ENCODE data around the gene C10orf71. TPM values are rescaled to one million over a fixed set of nuclear protein-coding genes. Genes with fewer than 3 reads are reported as not detected.

The C10orf71 gene
- total RNA-seq, 1 donor from 2014 or later: not detected

DNA sequence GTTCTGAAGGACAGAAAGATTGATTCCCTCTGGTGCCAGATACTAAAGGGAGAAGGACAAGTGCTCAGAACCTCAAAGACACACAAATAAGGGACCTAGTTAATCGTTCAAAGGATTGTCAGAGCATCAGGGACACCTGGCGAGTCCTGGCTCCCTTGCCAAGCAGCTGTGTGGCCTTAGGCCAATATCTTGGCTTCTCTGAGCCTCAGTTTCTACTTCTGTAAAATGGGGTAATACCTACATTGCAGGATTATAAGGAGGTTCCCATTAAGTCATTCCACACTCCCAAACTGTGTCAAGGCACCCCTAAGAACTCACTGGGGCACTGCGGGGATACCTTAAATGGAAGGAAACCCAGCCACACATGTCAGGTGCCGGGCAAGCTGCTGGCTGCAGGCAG is 67.5 kb downstream of the C10orf71 start:
- Histone ChIP-seq H3K4me3 (ENCODE audit: insufficient read depth, low read depth, low read length) (no peak overlapping the region), H3K4me1 (ENCODE audit: insufficient read depth, low read length) (peaks cover 8% of the 10 kb centered on the region), H3K79me2 (ENCODE audit: insufficient read depth, low read length) (no peaks in the 10 kb centered on the region), H3K4me2 (ENCODE audit: low read length) (no peak overlapping the region), H4K20me1 (ENCODE audit: insufficient read depth, low read length) (no peaks in the 10 kb centered on the region), H2AFZ (ENCODE audit: low read depth, low read length) (no peak overlapping the region), H3K27ac (ENCODE audit: low read depth, low read length) (no peak overlapping the region), H3K9ac (ENCODE audit: low read length) (no peak overlapping the region), H3K9me3 (ENCODE audit: insufficient read depth, low read depth, low read length) (no peaks in the 10 kb centered on the region), H3K27me3 (ENCODE audit: insufficient read depth, low read length) (no peaks in the 10 kb centered on the region), H3K36me3 (ENCODE audit: insufficient read depth, low read length) (no peaks in the 10 kb centered on the region)
- Mint-ChIP-seq H3K4me3 (ENCODE audit: unreplicated experiment) (no peak overlapping the region), H3K36me3 (ENCODE audit: low read depth, unreplicated experiment) (no peaks in the 10 kb centered on the region), H3K9me3 (ENCODE audit: unreplicated experiment) (no peaks in the 10 kb centered on the region), H3K27ac (ENCODE audit: unreplicated experiment) (no peak overlapping the region), H3K27me3 (ENCODE audit: low read depth, unreplicated experiment) (peaks cover 24% of the 10 kb centered on the region), H3K4me1 (ENCODE audit: low read depth, unreplicated experiment) (peaks cover 8% of the 10 kb centered on the region)
- FAIRE-seq: no peak
- DNase-seq (ENCODE audit: low read depth): no peak
- TF ChIP-seq EZH2 (IDR thresholded peaks at IDR 0.05; ENCODE audit: insufficient read depth, low read length): no peak
- TF ChIP-seq, protein P1, sequence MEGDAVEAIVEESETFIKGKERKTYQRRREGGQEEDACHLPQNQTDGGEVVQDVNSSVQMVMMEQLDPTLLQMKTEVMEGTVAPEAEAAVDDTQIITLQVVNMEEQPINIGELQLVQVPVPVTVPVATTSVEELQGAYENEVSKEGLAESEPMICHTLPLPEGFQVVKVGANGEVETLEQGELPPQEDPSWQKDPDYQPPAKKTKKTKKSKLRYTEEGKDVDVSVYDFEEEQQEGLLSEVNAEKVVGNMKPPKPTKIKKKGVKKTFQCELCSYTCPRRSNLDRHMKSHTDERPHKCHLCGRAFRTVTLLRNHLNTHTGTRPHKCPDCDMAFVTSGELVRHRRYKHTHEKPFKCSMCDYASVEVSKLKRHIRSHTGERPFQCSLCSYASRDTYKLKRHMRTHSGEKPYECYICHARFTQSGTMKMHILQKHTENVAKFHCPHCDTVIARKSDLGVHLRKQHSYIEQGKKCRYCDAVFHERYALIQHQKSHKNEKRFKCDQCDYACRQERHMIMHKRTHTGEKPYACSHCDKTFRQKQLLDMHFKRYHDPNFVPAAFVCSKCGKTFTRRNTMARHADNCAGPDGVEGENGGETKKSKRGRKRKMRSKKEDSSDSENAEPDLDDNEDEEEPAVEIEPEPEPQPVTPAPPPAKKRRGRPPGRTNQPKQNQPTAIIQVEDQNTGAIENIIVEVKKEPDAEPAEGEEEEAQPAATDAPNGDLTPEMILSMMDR (IDR thresholded peaks at IDR 0.05; ENCODE audit: insufficient read depth, low read depth, low read length): no peak

- TF ChIP-seq, protein P1 (IDR thresholded peaks at IDR 0.05; ENCODE audit: insufficient read depth, low read depth, low read length): no peak
- no peak for TF ChIP-seq EZH2 (IDR thresholded peaks at IDR 0.05; ENCODE audit: insufficient read depth, low read length)
- Histone ChIP-seq H3K36me3 (ENCODE audit: insufficient read depth, low read length) (no peaks in the 10 kb centered on the region), H3K4me1 (ENCODE audit: insufficient read depth, low read length) (peaks cover 8% of the 10 kb centered on the region), H3K9ac (ENCODE audit: low read length) (no peak overlapping the region), H4K20me1 (ENCODE audit: insufficient read depth, low read length) (no peaks in the 10 kb centered on the region), H3K79me2 (ENCODE audit: insufficient read depth, low read length) (no peaks in the 10 kb centered on the region), H3K27ac (ENCODE audit: low read depth, low read length) (no peak overlapping the region), H3K4me3 (ENCODE audit: insufficient read depth, low read depth, low read length) (no peak overlapping the region), H3K9me3 (ENCODE audit: insufficient read depth, low read depth, low read length) (no peaks in the 10 kb centered on the region), H2AFZ (ENCODE audit: low read depth, low read length) (no peak overlapping the region), H3K27me3 (ENCODE audit: insufficient read depth, low read length) (no peaks in the 10 kb centered on the region), H3K4me2 (ENCODE audit: low read length) (no peak overlapping the region)
- Mint-ChIP-seq H3K27me3 (ENCODE audit: low read depth, unreplicated experiment) (peaks cover 25% of the 10 kb centered on the region), H3K36me3 (ENCODE audit: low read depth, unreplicated experiment) (no peaks in the 10 kb centered on the region), H3K27ac (ENCODE audit: unreplicated experiment) (no peak overlapping the region), H3K4me1 (ENCODE audit: low read depth, unreplicated experiment) (peaks cover 8% of the 10 kb centered on the region), H3K4me3 (ENCODE audit: unreplicated experiment) (no peak overlapping the region), H3K9me3 (ENCODE audit: unreplicated experiment) (no peaks in the 10 kb centered on the region)
- FAIRE-seq: no peak
- no peak for DNase-seq (ENCODE audit: low read depth)
These were observed 68.6 kb downstream of the C10orf71 start for GRCh38 chr10:49367600-49367999.

GRCh38 chr10:49368256-49368655 is 69.3 kb downstream of the C10orf71 start:
- H3K9me3 Mint-ChIP-seq (ENCODE audit: unreplicated experiment): no peaks in the 10 kb centered on the region
- Histone ChIP-seq H3K36me3 (ENCODE audit: insufficient read depth, low read length) (no peaks in the 10 kb centered on the region), H3K4me2 (ENCODE audit: low read length) (no peak overlapping the region), H3K27me3 (ENCODE audit: insufficient read depth, low read length) (no peaks in the 10 kb centered on the region), H3K9ac (ENCODE audit: low read length) (no peak overlapping the region), H3K27ac (ENCODE audit: low read depth, low read length) (no peak overlapping the region), H3K9me3 (ENCODE audit: insufficient read depth, low read depth, low read length) (no peaks in the 10 kb centered on the region), H3K79me2 (ENCODE audit: insufficient read depth, low read length) (no peaks in the 10 kb centered on the region), H4K20me1 (ENCODE audit: insufficient read depth, low read length) (no peaks in the 10 kb centered on the region), H2AFZ (ENCODE audit: low read depth, low read length) (no peak overlapping the region), H3K4me3 (ENCODE audit: insufficient read depth, low read depth, low read length) (no peak overlapping the region), H3K4me1 (ENCODE audit: insufficient read depth, low read length) (peaks cover 8% of the 10 kb centered on the region)
- no peaks in the 10 kb centered on the region for H3K36me3 Mint-ChIP-seq (ENCODE audit: low read depth, unreplicated experiment)
- no peak overlapping the region for H3K4me3 Mint-ChIP-seq (ENCODE audit: unreplicated experiment)
- no peak overlapping the region for H3K27ac Mint-ChIP-seq (ENCODE audit: unreplicated experiment)
- peaks cover 8% of the 10 kb centered on the region for H3K4me1 Mint-ChIP-seq (ENCODE audit: low read depth, unreplicated experiment)
- DNase-seq (ENCODE audit: low read depth) (no peak), FAIRE-seq (no peak)
- peaks cover 25% of the 10 kb centered on the region for H3K27me3 Mint-ChIP-seq (ENCODE audit: low read depth, unreplicated experiment)
- no peak for TF ChIP-seq EZH2 (IDR thresholded peaks at IDR 0.05; ENCODE audit: insufficient read depth, low read length)
- TF ChIP-seq, protein P1 (IDR thresholded peaks at IDR 0.05; ENCODE audit: insufficient read depth, low read depth, low read length): no peak

Data from astrocyte (in vitro differentiated cells and primary cell).